ENCODE results near the gene RAD21L1.

The RAD21L1 gene

DNA sequence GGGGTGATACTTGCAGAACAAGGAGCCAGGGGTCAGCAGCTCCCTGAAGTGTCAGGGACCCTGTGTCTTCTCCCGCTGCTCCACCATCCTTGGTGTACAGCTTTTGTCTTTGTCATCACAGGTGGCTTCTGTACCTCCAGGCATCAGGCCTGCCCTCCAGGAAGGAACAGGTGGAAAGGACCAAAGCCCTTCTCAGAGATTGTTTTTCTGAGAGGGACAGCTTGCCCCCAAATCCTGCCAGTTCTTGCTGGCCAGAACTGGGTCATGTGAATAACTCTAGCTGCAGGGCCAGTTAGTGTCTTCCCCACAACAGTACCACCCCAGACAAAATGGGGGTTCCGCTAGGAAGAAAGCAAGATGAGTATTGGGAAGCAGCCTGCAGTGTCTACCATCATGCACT, 71.6 kb downstream of the RAD21L1 start:
- DNase-seq = no peak

- no peak for DNase-seq
These were observed 72.3 kb downstream of the RAD21L1 start for GRCh38 chr20:1298166-1298565.

DNA sequence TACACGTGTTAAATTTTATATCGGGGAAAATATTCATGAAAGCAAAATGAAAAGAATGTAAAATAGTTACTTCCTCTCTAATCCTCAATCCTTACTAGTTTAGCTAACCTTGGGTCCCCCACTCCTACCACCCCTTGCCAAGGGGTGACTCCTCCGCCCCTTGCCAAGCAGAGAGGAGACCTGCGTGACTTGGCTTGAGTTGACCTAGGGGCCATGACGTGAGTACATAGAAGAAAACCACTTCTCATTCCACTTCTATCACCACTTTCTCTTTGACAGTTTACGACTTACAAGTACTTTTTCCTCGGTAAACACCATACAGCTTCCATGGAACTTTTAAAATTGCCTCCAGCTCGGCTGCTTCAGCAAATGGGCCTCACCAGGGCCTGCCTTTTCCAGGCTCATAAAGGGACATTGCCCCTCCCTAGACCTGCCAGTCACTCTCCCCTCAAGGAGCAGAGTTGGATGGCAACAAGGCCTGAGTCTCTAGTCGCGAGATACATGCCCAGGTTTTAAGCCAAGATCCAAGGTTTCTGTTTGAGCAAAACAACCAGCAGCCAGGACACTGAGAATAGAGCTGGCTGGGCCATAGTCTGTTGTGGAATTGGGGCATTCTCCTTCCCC, 73.2 kb downstream of the RAD21L1 start:
- no peak for DNase-seq

GRCh38 chr20:1299522-1299921, 73.7 kb downstream of the RAD21L1 start:
- DNase-seq = no peak

DNA sequence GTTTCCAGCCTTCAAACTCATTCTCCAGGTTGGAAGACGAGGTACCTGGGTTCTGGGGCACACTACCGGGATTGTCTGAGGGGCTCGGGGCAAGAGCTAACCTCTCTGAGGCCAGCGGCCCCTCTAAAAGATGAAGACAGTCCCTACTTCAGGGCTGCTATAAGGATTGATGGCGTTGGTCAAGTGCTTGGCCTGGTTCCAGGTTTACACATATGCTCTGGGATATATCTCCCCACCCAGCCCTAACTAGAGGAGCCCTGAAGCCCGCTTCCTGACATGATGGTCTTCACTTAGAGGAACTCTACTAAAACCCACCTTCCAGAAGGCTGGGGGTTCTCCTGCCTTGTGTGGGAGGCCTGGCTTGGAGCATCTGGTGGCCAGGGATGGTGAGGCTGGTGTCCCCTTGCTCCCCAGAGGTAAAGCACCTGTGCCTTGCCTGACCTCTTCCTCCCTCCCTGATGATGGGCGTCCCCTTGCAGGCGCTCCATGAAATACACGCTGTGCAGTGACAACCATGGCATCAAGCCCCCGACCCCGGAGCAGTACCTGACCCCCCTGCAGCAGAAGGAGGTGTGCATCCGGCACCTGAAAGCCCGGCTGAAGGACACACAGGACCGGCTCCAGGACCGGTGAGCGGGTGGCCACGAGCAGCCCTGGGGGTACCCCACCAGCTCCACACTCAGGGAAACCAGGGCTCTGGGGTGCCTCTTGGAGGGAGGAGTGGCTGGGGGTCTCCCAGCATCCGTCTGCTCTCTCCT, 74.4 kb downstream of the RAD21L1 start:
- DNase-seq = no peak

- DNase-seq = peak; percentile 54
These were observed 75.2 kb downstream of the RAD21L1 start for GRCh38 chr20:1301031-1301529.

GRCh38 chr20:1302685-1303541, 77.1 kb downstream of the RAD21L1 start:
- no peak for DNase-seq

GRCh38 chr20:1304710-1305515, 79.1 kb downstream of the RAD21L1 start:
- DNase-seq = no peak
